GM12874 (cell line): ENCODE results near the gene FUCA2.

Experiments
- TF ChIP-seq, protein P1 (sequence below): IDR thresholded peaks from 2 replicates; pipeline ENCODE4 v1.5.1; 2011; ENCODE audit warnings: low read depth, mild to moderate bottlenecking, control low read depth, low read length, moderate library complexity; ENCODE audit not compliant: insufficient read depth

The FUCA2 gene, protein sequence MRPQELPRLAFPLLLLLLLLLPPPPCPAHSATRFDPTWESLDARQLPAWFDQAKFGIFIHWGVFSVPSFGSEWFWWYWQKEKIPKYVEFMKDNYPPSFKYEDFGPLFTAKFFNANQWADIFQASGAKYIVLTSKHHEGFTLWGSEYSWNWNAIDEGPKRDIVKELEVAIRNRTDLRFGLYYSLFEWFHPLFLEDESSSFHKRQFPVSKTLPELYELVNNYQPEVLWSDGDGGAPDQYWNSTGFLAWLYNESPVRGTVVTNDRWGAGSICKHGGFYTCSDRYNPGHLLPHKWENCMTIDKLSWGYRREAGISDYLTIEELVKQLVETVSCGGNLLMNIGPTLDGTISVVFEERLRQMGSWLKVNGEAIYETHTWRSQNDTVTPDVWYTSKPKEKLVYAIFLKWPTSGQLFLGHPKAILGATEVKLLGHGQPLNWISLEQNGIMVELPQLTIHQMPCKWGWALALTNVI

DNA sequence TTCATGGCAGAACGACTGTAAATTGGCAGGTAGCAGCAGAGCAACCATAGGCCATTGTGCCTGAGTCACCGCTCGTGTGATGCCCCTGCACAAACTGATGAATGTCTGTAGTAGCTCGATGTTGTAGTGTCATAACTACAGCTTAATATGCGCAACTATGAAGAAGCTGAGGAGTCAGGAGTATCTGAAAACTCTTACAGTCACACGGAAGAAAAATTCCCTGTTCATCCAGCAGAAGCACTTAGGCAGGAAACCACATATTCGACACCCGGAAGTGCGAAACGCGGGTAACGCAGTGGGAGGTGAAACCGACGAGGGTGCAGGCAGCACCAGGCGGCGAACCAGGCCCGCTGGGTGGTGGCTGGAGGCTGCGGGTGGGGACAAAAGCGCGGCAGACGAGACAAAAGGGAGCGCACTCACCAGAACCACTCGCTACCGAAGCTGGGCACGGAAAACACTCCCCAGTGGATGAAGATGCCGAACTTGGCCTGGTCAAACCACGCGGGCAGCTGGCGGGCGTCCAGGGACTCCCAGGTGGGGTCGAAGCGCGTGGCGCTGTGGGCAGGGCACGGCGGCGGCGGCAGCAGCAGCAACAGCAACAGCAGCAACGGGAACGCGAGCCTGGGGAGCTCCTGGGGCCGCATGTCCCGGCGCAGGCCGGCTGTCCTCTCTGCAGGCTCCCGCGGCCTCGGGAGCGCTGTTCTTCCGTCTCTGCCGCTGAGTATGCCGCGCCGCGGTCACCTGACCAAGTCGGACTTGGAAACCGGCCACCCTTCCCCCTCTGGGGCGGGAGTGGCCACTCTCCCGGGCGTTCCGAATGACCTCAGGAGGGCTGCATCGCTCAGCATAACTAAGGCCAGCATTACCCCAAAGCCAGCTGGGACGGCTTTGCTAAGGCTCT, at the start of gene FUCA2:
Gene FUCA2, minus strand, starts transcription at position 730 of the 901 bp plus-strand sequence. Its CDS starts 86 bp downstream, at position 644.
- TF ChIP-seq, protein P1, sequence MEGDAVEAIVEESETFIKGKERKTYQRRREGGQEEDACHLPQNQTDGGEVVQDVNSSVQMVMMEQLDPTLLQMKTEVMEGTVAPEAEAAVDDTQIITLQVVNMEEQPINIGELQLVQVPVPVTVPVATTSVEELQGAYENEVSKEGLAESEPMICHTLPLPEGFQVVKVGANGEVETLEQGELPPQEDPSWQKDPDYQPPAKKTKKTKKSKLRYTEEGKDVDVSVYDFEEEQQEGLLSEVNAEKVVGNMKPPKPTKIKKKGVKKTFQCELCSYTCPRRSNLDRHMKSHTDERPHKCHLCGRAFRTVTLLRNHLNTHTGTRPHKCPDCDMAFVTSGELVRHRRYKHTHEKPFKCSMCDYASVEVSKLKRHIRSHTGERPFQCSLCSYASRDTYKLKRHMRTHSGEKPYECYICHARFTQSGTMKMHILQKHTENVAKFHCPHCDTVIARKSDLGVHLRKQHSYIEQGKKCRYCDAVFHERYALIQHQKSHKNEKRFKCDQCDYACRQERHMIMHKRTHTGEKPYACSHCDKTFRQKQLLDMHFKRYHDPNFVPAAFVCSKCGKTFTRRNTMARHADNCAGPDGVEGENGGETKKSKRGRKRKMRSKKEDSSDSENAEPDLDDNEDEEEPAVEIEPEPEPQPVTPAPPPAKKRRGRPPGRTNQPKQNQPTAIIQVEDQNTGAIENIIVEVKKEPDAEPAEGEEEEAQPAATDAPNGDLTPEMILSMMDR, result no peak

DNA sequence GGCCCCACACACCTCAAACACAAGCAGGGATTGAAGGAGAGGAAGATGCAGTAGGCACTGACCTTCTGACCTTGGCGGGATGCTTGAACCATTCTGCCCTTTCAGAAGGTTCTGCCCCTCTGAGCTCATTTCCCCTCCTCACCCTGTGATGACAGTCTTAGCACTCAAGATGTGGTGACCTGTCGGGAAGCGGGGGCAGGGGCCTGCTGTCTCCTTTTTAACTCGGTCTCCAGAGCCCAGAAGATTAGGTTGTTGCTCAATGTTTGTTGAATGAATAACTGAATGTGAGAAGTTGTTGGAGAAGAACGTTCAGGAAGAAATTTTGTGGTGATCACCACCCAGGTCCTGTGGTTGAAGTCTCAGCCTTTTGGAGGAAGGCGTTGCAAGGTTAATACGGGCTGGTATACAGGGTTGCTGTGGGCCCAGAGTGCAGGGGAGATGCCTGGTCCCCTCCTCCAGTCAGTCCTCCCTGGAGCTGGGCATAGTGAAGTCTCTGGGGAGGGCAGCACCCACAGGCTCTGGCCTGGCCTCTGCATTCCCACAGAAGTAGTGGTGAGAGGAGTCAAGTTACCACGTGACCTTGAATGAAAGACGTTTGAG, 49.7 kb upstream of the FUCA2 start:
- TF ChIP-seq, protein P1, result no peak

DNA sequence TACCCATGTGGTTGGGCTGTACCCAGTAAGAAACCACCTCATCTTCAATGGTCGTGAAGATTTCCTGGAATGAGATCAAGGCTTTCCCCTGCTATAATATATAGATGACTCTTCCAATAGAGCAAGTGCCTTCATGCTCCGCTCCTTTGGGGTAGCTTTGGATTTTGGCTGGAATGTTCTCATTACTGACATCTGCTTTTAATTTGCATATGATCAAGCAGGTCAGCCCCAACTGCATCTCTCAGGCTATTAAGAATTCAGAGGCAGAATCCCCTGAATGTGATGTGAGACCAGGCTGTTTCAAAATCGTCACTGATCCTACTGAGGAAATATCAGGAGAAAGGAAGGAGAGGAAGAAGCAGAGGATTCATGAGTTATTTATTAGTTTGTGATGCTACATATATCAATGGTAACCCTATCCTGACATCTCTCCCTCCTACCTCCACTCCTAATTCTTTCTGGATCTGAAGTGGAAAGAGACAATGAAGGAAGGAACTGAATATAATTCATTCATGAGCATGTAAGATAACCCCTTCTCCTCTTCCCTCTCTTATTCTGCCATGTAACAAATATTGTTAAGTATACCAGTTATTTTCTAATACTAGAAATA, 47.6 kb upstream of the FUCA2 start:
- TF ChIP-seq, protein P1, result no peak

DNA sequence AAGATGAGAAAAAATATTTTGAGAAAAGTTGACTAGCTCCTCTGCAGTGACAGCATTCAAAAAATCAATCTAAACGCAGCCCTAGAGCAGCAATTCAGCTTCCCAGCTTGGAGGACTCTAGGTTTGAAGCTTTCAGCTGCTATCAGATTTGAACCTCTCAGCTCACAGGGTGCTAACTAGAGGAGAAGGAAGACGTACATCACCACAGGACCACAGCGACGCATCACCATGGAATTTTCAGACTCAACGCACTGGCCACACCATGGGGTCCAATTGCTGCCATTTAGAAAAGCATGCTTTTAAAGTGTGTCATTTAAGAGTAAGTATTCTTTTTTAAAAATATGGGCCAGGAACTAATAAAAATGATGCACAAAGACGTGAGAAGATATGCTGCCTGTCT, 45.0 kb upstream of the FUCA2 start:
- TF ChIP-seq, protein P1, result no peak

DNA sequence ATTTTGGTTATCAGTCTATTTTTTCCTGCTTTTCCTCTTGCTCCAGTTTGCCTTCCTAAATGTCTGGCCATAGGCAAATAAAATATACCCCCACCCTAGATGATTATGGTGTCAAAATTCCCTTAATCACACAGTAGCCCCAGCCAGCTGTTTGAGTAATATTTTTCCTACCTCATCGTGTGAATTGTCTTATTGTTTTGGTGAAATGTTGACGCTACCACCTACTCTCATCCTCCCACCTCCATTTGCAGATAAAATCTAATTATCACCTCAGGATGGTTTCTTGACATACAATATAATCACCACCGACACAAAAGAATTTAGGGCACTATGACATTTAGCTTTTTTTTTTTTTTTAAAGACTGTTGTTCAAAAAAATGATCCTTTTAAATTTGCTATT, 44.1 kb upstream of the FUCA2 start:
- TF ChIP-seq, protein P1, result no peak

DNA sequence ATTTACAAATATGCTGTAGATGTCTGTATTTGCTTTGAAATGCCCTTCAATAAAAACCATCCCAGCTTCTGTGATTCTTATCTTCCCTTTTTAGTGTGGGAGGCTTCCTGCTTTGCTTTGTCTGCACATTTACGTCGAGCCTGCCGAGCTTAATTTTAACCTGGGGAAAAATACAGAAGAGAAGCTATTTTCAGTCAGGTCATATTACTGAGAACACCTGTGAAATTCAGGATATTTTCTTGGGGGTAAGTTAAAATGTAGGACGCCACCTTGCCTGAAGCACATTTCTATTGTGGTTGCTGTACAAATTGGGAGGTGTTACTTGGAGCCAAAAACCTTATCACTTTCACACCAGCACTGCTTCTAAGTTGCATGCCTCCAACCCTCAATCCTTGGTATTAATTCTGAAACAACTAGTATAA, 43.6 kb upstream of the FUCA2 start:
- TF ChIP-seq, protein P1, result no peak
